GM18508 (cell line): ENCODE results near the gene MAMLD1.

Experiments
- ATAC-seq: cut with Tn5 transposase; IDR thresholded peaks from one replicate; pipeline ENCODE4 v1.9.1; 2021; ENCODE audit warnings: moderate number of reproducible peaks; ENCODE audit not compliant: insufficient read depth, unreplicated experiment

MAMLD1 gene

GRCh38 chrX:150548251-150548650 is 185.1 kb downstream of the MAMLD1 start:
- no peak for ATAC-seq

GRCh38 chrX:150548684-150549083 is 185.6 kb downstream of the MAMLD1 start:
- no peak for ATAC-seq

- no peak for ATAC-seq
These were observed 188.8 kb downstream of the MAMLD1 start for GRCh38 chrX:150551963-150552362.

- ATAC-seq: no peak
These were observed 195.3 kb downstream of the MAMLD1 start for GRCh38 chrX:150558424-150558823.
